Measurements from ENCODE around the gene HIPK2. TPM values are rescaled to one million over a fixed set of nuclear protein-coding genes. Genes with fewer than 3 reads are reported as not detected.

HIPK2 gene
- total and polyA plus RNA-seq, 10 of the 15 experiments (the other 5 are each of a cell fraction or from before 2014, with no cell fraction given): 1.7 to 39.0 (median 9.4) TPM

DNA sequence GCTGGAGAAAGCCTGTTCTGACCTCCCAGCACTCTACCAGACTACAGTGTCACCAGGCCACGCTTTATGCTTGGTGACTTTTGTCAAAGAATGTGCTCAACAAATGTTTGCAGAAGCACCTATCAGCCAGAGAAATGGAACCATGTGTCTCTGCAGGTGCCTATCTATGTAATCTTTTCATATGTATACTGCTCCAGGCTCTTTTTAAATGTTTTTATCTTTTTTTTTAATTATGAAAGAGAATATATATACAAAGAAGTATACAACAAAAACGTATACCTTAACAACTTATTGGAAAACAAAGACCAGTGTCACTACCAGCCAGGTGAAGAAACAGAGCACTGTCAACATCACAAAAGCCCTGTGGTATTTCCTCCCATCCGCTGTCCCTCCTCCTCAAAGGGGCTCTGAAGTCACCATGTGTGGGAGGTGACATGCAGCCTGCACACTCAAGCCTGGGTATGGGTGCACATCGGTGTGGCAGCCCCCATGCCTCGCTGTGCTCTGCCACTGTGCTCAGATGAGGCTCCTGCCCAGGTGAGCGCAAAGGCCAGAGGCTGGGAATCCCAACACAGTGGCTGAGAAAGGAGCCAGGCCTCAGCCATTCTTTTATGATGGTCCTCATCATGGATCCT lies 133.7 kb downstream of the HIPK2 start:
- no peak for ATAC-seq
- no peaks in the 10 kb centered on the region for H3K27me3 ChIP-seq (replicated peaks in 1 of 2; ENCODE audit: control insufficient read depth in 2 of 2, insufficient read depth in 2 of 2, low read length in 1 of 2)
- no peak overlapping the region for H3K4me2 ChIP-seq (ENCODE audit: control insufficient read depth, insufficient read depth)
- peaks cover 25% of the 10 kb centered on the region for H3K4me1 ChIP-seq (ENCODE audit: control insufficient read depth, insufficient read depth, low read length)
- intact Hi-C loops (cut with micrococcal nuclease; ENCODE audit: unreplicated experiment) (no loop called here), in situ Hi-C loops (cut with MboI) (loop anchor here (5.0 kb wide), 1 partner anchor 358 kb away; no protein-coding TSS in a partner anchor)
- H3K79me2 ChIP-seq (ENCODE audit: control insufficient read depth, insufficient read depth, low read length): no peaks in the 10 kb centered on the region; the same call in 1 of the 2 replicates
- H3K9ac ChIP-seq (ENCODE audit: control insufficient read depth, insufficient read depth, low read length): no peak overlapping the region
- ChIA-PET POLR2A (interaction anchor here (1.5 kb wide), 1 partner anchor 12 kb away, joined by 4 read pairs; no protein-coding TSS in a partner anchor), RAD21 (ENCODE audit: unreplicated experiment) (interaction anchor here (5.2 kb wide), 1 partner anchor 358 kb away, joined by 135 read pairs; no protein-coding TSS in a partner anchor), SMC1A (ENCODE audit: uncharacterized antibody, unreplicated experiment) (interaction anchor here (0.9 to 5.3 kb wide), 5 partner anchors 126 to 358 kb away, joined by 3 to 121 read pairs (median 38); no protein-coding TSS in a partner anchor), CTCF (interaction anchor here (0.8 to 5.2 kb wide), 5 partner anchors 27 to 358 kb away, joined by 3 to 225 read pairs (median 52); no protein-coding TSS in a partner anchor)
- H4K20me1 ChIP-seq (ENCODE audit: control insufficient read depth, insufficient read depth): 0 out of 2 replicates have a peak, but pooled peaks cover 2% of the 10 kb centered on the region
- no peak for TF ChIP-seq SUZ12 (IDR thresholded peaks at IDR 0.05; ENCODE audit: unreplicated experiment)
- TF ChIP-seq JUNB (IDR thresholded peaks at IDR 0.05): no peak
- TF ChIP-seq MEF2A (IDR thresholded peaks at IDR 0.05; ENCODE audit: insufficient read depth, low read depth, low read length): no peak
- TF ChIP-seq HDAC2 (IDR thresholded peaks at IDR 0.05): no peak
- no peak for TF ChIP-seq ZNF274 (IDR thresholded peaks at IDR 0.05; ENCODE audit: insufficient read depth, insufficient read length)
- DNase-seq (ENCODE audit: low read depth, low spot score): no peak
- no peak for FAIRE-seq
- H3K27ac ChIP-seq (ENCODE audit: control insufficient read depth, insufficient read depth): no peak overlapping the region
- WGBS (ENCODE audit: insufficient coverage, insufficient replicate concordance, low lambda C conversion rate, missing lambda C conversion rate): 93% methylated on average over 6 of the region's 6 CpGs
- H3K4me3 ChIP-seq: no peak overlapping the region
- H3K36me3 ChIP-seq (ENCODE audit: control insufficient read depth in 2 of 2, insufficient read depth in 2 of 2, low read length in 1 of 2): peaks cover 4 to 13% of the 10 kb centered on the region in 2 experiments; a peak in 3 of 4 replicates
- H3K9me3 ChIP-seq (replicated peaks; ENCODE audit: control insufficient read depth, insufficient read depth, low read length): no peaks in the 10 kb centered on the region; the same call in 2 of the 3 replicates
- BruUV-seq (replicated peaks): no TSS peak
- no peak overlapping the region for H2AFZ ChIP-seq (ENCODE audit: control insufficient read depth, low read depth, low read length)

DNA sequence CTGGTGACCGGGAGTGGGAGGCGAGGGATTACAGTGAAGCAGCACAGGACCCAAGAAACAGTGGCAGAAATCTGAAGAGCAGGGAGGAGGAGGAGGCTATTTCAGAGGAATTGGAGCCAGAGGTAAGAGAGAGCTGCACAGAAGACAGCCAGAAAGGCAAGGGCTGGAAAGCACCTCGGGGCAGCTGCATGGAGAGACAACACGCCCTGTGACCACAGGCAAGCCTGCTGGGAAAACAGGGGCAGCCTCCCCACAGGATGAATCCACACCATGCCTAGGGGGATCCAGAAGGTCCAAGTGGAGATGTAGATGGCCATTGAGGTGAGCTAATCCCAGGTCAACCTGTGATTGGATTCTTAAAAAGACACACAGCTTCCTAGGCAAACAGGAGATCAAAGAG lies 135.5 kb downstream of the HIPK2 start:
- ChIA-PET CTCF (interaction anchor here (0.7 to 1.6 kb wide), 8 partner anchors 19 to 358 kb away, joined by 3 to 8 read pairs (median 3); no protein-coding TSS in a partner anchor), RAD21 (ENCODE audit: unreplicated experiment) (interaction anchor here (1.2 to 1.4 kb wide), 2 partner anchors 31 to 45 kb away, joined by 3 read pairs; no protein-coding TSS in a partner anchor), POLR2A (interaction anchor here (0.7 to 1.5 kb wide), 3 partner anchors 11 to 73 kb away, joined by 3 to 4 read pairs (median 3); no protein-coding TSS in a partner anchor), SMC1A (ENCODE audit: uncharacterized antibody, unreplicated experiment) (interaction anchor here (0.7 to 1.9 kb wide), 11 partner anchors 10 to 363 kb away, joined by 3 to 4 read pairs (median 3); no protein-coding TSS in a partner anchor)
- H2AFZ ChIP-seq (ENCODE audit: control insufficient read depth, low read depth, low read length): no peak overlapping the region
- TF ChIP-seq HDAC6 (IDR thresholded peaks at IDR 0.05; ENCODE audit: unreplicated experiment): no peak
- TF ChIP-seq CHD4 (IDR thresholded peaks at IDR 0.05): no peak
- TF ChIP-seq RUNX3 (IDR thresholded peaks at IDR 0.05; ENCODE audit: low read length): peak; percentile 20; the same call in 1 of the 2 replicates
- 0 out of 2 replicates have a peak, but pooled peaks have one; percentile 26 for TF ChIP-seq RELB (IDR thresholded peaks at IDR 0.05; ENCODE audit: low read depth)
- TF ChIP-seq GATAD2B (conservative IDR thresholded peaks at IDR 0.05; ENCODE audit: low read depth): no peak
- H3K4me3 ChIP-seq: no peak overlapping the region
- no peak overlapping the region for H3K27ac ChIP-seq (ENCODE audit: control insufficient read depth, insufficient read depth)
- in situ Hi-C loops (cut with MboI): loop anchor here (5.0 kb wide), 1 partner anchor 360 kb away; no protein-coding TSS in a partner anchor
- no peak overlapping the region for H3K4me2 ChIP-seq (ENCODE audit: control insufficient read depth, insufficient read depth)
- H3K9ac ChIP-seq (ENCODE audit: control insufficient read depth, insufficient read depth, low read length): no peak overlapping the region
- FAIRE-seq (no peak), ATAC-seq (no peak), DNase-seq (ENCODE audit: low read depth, low spot score) (no peak)
- H3K36me3 ChIP-seq (ENCODE audit: control insufficient read depth in 2 of 2, insufficient read depth in 2 of 2, low read length in 1 of 2): peaks cover 4 to 13% of the 10 kb centered on the region in 2 experiments; a peak in 3 of 4 replicates
- intact Hi-C loops (cut with micrococcal nuclease; ENCODE audit: unreplicated experiment): no loop called here
- no peaks in the 10 kb centered on the region for H3K27me3 ChIP-seq (replicated peaks in 1 of 2; ENCODE audit: control insufficient read depth in 2 of 2, insufficient read depth in 2 of 2, low read length in 1 of 2)
- 82% methylated on average over 4 of the region's 4 CpGs for WGBS (ENCODE audit: insufficient coverage, insufficient replicate concordance, low lambda C conversion rate, missing lambda C conversion rate)
- no TSS peak for BruUV-seq (replicated peaks)
- no peaks in the 10 kb centered on the region; the same call in 1 of the 2 replicates for H3K79me2 ChIP-seq (ENCODE audit: control insufficient read depth, insufficient read depth, low read length)
- 0 out of 2 replicates have a peak, but pooled peaks cover 2% of the 10 kb centered on the region for H4K20me1 ChIP-seq (ENCODE audit: control insufficient read depth, insufficient read depth)
- peaks cover 10% of the 10 kb centered on the region for H3K4me1 ChIP-seq (ENCODE audit: control insufficient read depth, insufficient read depth, low read length)
- H3K9me3 ChIP-seq (replicated peaks; ENCODE audit: control insufficient read depth, insufficient read depth, low read length): no peaks in the 10 kb centered on the region; the same call in 2 of the 3 replicates

Measured in GM12878 (cell line).